Body of pancreas (tissue), 4 donors: ENCODE results near the gene CYTIP.

ENCODE experiments used
- POLR2A ChIP-seq, 3 donors: fragments of 450-650 bp; IDR thresholded peaks; one replicate each; pipeline ENCODE4 v1.6.1; 2016; ENCODE audit warnings: antibody characterized with exemption in 3 of 3, mild to moderate bottlenecking in 2 of 3
- TF ChIP-seq, protein P1 (sequence below), 7 experiments: fragments of 450-650 bp in 4 of 7; fragments of 200-600 bp in 3 of 7; sonication (generic) in 3 of 7; IDR thresholded peaks; one replicate each; pipeline ENCODE4 v1.5.1; 2016 to 2019; ENCODE audit warnings: antibody characterized with exemption in 7 of 7

DNA sequence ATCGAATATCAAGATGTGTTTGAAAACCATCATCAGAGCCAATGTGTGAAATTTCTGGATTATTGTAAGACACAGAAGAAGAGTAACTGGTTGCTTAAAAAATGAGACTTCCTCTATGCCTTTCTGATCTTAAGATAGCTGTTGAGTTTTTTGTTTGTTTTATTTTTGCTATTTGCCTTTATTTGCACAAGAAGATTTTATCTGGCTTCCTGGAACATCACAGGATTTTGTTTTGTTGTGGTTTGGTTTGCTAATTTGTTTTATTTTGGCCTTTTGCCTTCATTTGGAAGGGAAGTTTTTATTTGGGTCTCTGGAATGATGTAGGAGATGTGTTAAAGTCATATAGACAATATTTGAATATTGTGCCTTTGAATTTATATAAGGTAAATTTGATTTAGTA is 3.9 kb upstream of the CYTIP start:
- TF ChIP-seq, protein P1, sequence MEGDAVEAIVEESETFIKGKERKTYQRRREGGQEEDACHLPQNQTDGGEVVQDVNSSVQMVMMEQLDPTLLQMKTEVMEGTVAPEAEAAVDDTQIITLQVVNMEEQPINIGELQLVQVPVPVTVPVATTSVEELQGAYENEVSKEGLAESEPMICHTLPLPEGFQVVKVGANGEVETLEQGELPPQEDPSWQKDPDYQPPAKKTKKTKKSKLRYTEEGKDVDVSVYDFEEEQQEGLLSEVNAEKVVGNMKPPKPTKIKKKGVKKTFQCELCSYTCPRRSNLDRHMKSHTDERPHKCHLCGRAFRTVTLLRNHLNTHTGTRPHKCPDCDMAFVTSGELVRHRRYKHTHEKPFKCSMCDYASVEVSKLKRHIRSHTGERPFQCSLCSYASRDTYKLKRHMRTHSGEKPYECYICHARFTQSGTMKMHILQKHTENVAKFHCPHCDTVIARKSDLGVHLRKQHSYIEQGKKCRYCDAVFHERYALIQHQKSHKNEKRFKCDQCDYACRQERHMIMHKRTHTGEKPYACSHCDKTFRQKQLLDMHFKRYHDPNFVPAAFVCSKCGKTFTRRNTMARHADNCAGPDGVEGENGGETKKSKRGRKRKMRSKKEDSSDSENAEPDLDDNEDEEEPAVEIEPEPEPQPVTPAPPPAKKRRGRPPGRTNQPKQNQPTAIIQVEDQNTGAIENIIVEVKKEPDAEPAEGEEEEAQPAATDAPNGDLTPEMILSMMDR (IDR thresholded peaks at IDR 0.05), result no peak
- no peak for TF ChIP-seq POLR2A (IDR thresholded peaks at IDR 0.05)
